OCI-LY3 (cell line): ENCODE data around the gene KLF5.

ENCODE experiments used
- H2AFZ ChIP-seq: fragments of 200-600, 300-600 bp; shearing (Covaris generic); 2 replicates; pipeline ENCODE4 v1.6.0; 2014; ENCODE audit warnings: antibody characterized with exemption, low read depth, low read length
- H3K27ac ChIP-seq: fragments of 200-600, 300-600 bp; sonication (generic); 2 replicates; pipeline ENCODE4 v1.5.1; 2014; ENCODE audit warnings: mild to moderate bottlenecking, low read length, moderate library complexity, mixed read lengths
- H3K27me3 ChIP-seq: fragments of 200-600, 300-600 bp; sonication (generic); 2 replicates; pipeline ENCODE4 v1.6.1; 2014; ENCODE audit warnings: low read depth, low read length, mixed read lengths
- H3K36me3 ChIP-seq: fragments of 200-600, 300-600 bp; sonication (generic); replicated peaks from 2 replicates; pipeline ENCODE3; 2014; ENCODE audit warnings: low read depth, low read length, mixed read lengths
- H3K4me1 ChIP-seq: fragments of 300-600, 200-600 bp; sonication (generic); 2 replicates; pipeline ENCODE4 v1.6.1; 2014; ENCODE audit warnings: low read length, mixed read lengths
- H3K4me2 ChIP-seq: fragments of 200-600, 300-600 bp; sonication (generic); 2 replicates; pipeline ENCODE4 v1.6.1; 2014; ENCODE audit warnings: low read length, mixed read lengths
- H3K4me3 ChIP-seq: fragments of 300-600, 200-600 bp; sonication (generic); 2 replicates; pipeline ENCODE4 v1.5.1; 2014; ENCODE audit warnings: antibody characterized with exemption, mild to moderate bottlenecking, low read length, moderate library complexity
- H3K79me2 ChIP-seq: fragments of 300-600, 200-600 bp; shearing (Covaris generic); 2 replicates; pipeline ENCODE4 v1.6.1; 2014; ENCODE audit warnings: mild to moderate bottlenecking, low read length, mixed read lengths
- H3K9ac ChIP-seq: fragments of 300-600, 200-600 bp; shearing (Covaris generic); 2 replicates; pipeline ENCODE4 v1.6.0; 2014; ENCODE audit warnings: mild to moderate bottlenecking, low read length, moderate library complexity
- H3K9me3 ChIP-seq: fragments of 200-600, 300-600 bp; shearing (Covaris generic); 2 replicates; pipeline ENCODE4 v1.6.1; 2014; ENCODE audit warnings: low read length, mixed read lengths; ENCODE audit not compliant: insufficient read depth
- H4K20me1 ChIP-seq: fragments of 200-600, 300-600 bp; sonication (generic); 2 replicates; pipeline ENCODE4 v1.6.1; 2016; ENCODE audit warnings: low read length, mixed read lengths; ENCODE audit not compliant: insufficient read depth
- CTCF ChIP-seq: fragments of 200-600, 300-600 bp; sonication (generic); IDR thresholded peaks from 2 replicates; pipeline ENCODE4 v1.5.1; 2014; ENCODE audit warnings: antibody characterized with exemption, low read length, low read depth
- EZH2phosphoT487 ChIP-seq: fragments of 200-600 bp; shearing (Covaris generic); IDR thresholded peaks from 2 replicates; pipeline ENCODE4 v1.6.1; 2018; ENCODE audit warnings: antibody characterized with exemption, mixed run types, low read depth

Gene KLF5

GRCh38 chr13:73025217-73026012 is 33.4 kb upstream of the KLF5 start:
- Histone ChIP-seq H3K27me3 (no peaks in the 10 kb centered on the region), H2AFZ (no peak overlapping the region), H4K20me1 (no peaks in the 10 kb centered on the region), H3K4me1 (peaks cover 13% of the 10 kb centered on the region), H3K4me3 (no peak overlapping the region), H3K4me2 (no peak overlapping the region), H3K9ac (no peak overlapping the region), H3K36me3 (no peaks in the 10 kb centered on the region), H3K9me3 (no peaks in the 10 kb centered on the region), H3K79me2 (no peaks in the 10 kb centered on the region), H3K27ac (no peak overlapping the region)
- no peak for TF ChIP-seq EZH2phosphoT487

- Histone ChIP-seq H3K4me3 (no peak overlapping the region), H3K27ac (no peak overlapping the region), H4K20me1 (no peaks in the 10 kb centered on the region), H3K9me3 (no peaks in the 10 kb centered on the region), H3K9ac (no peak overlapping the region), H3K27me3 (no peaks in the 10 kb centered on the region), H3K4me2 (no peak overlapping the region), H3K4me1 (no peaks in the 10 kb centered on the region), H3K79me2 (no peaks in the 10 kb centered on the region), H3K36me3 (no peaks in the 10 kb centered on the region), H2AFZ (no peak overlapping the region)
- TF ChIP-seq CTCF, result no peak
- no peak for TF ChIP-seq EZH2phosphoT487
Observed at GRCh38 chr13:73034901-73035300, 23.9 kb upstream of the KLF5 start.

GRCh38 chr13:73035660-73036059 is 23.1 kb upstream of the KLF5 start:
- Histone ChIP-seq H3K36me3 (no peaks in the 10 kb centered on the region), H3K4me3 (no peak overlapping the region), H3K27ac (no peak overlapping the region), H3K4me1 (no peaks in the 10 kb centered on the region), H4K20me1 (no peaks in the 10 kb centered on the region), H3K9ac (no peak overlapping the region), H3K4me2 (no peak overlapping the region), H3K9me3 (no peaks in the 10 kb centered on the region), H3K27me3 (no peaks in the 10 kb centered on the region), H3K79me2 (no peaks in the 10 kb centered on the region), H2AFZ (no peak overlapping the region)
- TF ChIP-seq CTCF (no peak), EZH2phosphoT487 (no peak)

- Histone ChIP-seq H3K4me3 (no peak overlapping the region), H4K20me1 (no peaks in the 10 kb centered on the region), H3K4me2 (no peak overlapping the region), H3K9me3 (no peaks in the 10 kb centered on the region), H3K36me3 (no peaks in the 10 kb centered on the region), H2AFZ (no peak overlapping the region), H3K9ac (no peak overlapping the region), H3K4me1 (no peaks in the 10 kb centered on the region), H3K79me2 (no peaks in the 10 kb centered on the region), H3K27ac (no peak overlapping the region), H3K27me3 (no peaks in the 10 kb centered on the region)
- TF ChIP-seq EZH2phosphoT487, result no peak
- TF ChIP-seq CTCF, result no peak
Observed at GRCh38 chr13:73036566-73036965, 22.2 kb upstream of the KLF5 start.
